ENCODE data around the gene NRSN1. TPM values are rescaled to one million over a fixed set of nuclear protein-coding genes. Genes with fewer than 3 reads are reported as not detected.

NRSN1 gene, protein sequence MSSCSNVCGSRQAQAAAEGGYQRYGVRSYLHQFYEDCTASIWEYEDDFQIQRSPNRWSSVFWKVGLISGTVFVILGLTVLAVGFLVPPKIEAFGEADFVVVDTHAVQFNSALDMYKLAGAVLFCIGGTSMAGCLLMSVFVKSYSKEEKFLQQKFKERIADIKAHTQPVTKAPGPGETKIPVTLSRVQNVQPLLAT
- not detected for total RNA-seq
- long read RNA-seq: 0 reads

DNA sequence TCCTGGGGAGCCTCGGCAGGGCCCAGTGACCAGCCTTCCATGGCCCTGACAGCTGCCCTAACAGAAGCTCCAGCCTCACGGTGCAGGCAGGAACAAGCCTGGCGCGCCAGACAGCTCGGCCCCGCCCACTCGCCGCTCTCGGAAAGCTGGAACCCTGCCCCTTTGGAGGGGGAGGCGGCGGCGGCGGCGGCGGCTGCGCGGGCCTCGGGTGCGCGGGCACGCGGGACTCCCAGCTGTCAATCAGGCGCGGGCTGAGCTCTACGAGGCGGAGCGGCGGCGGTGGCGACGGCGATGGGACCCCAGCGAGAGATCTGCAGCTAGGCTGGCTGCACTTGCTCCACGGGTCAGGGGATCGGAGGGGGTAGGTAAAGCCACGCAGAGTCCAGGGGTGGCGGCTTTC, at the start of gene NRSN1:
Gene NRSN1, plus strand, starts transcription at position 236 of the 400 bp plus-strand sequence. CDS start 8,113 bp downstream, outside the sequence.
- H3K27ac ChIP-seq (replicated peaks): no peak within 1 kb of the TSS
- TF ChIP-seq, protein P1, sequence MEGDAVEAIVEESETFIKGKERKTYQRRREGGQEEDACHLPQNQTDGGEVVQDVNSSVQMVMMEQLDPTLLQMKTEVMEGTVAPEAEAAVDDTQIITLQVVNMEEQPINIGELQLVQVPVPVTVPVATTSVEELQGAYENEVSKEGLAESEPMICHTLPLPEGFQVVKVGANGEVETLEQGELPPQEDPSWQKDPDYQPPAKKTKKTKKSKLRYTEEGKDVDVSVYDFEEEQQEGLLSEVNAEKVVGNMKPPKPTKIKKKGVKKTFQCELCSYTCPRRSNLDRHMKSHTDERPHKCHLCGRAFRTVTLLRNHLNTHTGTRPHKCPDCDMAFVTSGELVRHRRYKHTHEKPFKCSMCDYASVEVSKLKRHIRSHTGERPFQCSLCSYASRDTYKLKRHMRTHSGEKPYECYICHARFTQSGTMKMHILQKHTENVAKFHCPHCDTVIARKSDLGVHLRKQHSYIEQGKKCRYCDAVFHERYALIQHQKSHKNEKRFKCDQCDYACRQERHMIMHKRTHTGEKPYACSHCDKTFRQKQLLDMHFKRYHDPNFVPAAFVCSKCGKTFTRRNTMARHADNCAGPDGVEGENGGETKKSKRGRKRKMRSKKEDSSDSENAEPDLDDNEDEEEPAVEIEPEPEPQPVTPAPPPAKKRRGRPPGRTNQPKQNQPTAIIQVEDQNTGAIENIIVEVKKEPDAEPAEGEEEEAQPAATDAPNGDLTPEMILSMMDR (IDR thresholded peaks at IDR 0.05; ENCODE audit: borderline replicate concordance): no peak
- H3K4me1 ChIP-seq: peaks cover 6% of the 10 kb centered on the region
- DNase-seq: no peak
- H3K4me3 ChIP-seq: peak within 1 kb of the TSS; percentile 21
- H3K9me3 ChIP-seq (replicated peaks): no peaks in the 10 kb centered on the region
- peaks cover 39% of the 10 kb centered on the region for H3K27me3 ChIP-seq (ENCODE audit: low read depth)
- intact Hi-C loops (cut with micrococcal nuclease): no loop called here
- no peaks in the 10 kb centered on the region for H3K36me3 ChIP-seq

DNA sequence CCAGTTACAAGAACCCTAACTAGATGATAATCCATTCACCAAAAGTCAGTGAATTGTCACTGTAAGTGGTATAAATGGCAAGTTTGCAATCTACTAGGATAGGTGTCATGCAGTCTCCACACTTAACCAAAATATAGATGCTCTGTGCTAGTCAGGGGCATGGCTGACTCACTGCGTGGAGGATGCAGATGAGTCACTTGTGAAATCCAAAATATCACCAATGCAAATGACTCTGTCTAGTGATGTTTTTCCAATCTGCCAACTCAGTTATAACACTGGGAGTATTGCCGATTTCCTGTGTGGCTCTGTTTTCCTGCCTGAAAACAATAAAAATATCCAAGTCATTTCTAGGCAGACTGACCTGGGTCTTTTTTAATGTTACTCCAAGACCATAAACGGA, 47.8 kb upstream of the NRSN1 start:
- H3K27me3 ChIP-seq (ENCODE audit: low read depth): peaks cover 3% of the 10 kb centered on the region
- H3K36me3 ChIP-seq: no peaks in the 10 kb centered on the region
- TF ChIP-seq, protein P1 (IDR thresholded peaks at IDR 0.05; ENCODE audit: borderline replicate concordance): no peak
- no peak for DNase-seq
- intact Hi-C loops (cut with micrococcal nuclease): no loop called here
- H3K27ac ChIP-seq (replicated peaks): no peak overlapping the region
- peaks cover 14% of the 10 kb centered on the region for H3K9me3 ChIP-seq (replicated peaks)
- no peak overlapping the region for H3K4me3 ChIP-seq
- no peaks in the 10 kb centered on the region for H3K4me1 ChIP-seq

DNA sequence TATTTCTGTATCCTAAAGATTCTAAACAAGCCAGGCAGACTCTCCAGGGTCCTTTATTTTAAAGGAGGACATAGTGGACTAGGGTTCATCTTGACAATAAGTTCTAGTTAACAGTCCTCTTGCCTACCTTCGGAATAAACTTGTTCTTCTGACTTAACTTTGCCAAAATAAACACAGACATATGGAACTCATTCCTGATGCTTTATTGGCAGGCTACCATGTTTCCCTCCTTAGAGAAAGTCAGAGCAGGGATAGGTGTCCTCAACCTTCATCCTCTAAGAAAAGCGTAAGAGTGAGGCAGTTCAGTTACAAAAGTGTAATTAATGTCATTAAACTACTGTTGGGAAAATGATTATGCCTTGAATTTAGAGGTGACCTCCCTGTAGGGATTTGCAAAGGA, 46.9 kb upstream of the NRSN1 start:
- no peak for DNase-seq
- TF ChIP-seq, protein P1 (IDR thresholded peaks at IDR 0.05; ENCODE audit: borderline replicate concordance): no peak
- Histone ChIP-seq H3K27ac (replicated peaks) (no peak overlapping the region), H3K36me3 (no peaks in the 10 kb centered on the region), H3K9me3 (replicated peaks) (peaks cover 14% of the 10 kb centered on the region), H3K27me3 (ENCODE audit: low read depth) (peaks cover 3% of the 10 kb centered on the region), H3K4me3 (no peak overlapping the region), H3K4me1 (no peaks in the 10 kb centered on the region)
- intact Hi-C loops (cut with micrococcal nuclease): no loop called here

DNA sequence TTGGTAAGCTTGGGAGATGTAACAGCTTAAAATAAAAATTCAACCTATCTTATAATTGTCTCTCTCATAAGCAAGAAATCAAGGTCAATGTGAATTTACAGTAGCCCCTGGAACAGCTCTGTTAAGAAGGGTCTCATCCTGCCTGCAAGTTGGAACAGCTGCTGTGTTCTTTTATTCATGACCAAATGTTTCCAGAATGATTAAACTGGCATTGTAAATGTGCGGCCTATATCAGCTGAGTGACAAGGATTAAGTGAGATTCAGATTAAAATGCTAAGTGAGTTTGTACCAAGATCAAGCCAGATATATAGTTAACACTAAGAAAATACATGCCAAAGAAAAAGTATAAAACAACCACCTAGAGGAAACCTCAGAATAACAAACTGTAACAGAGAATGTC, 45.3 kb upstream of the NRSN1 start:
- H3K27ac ChIP-seq (replicated peaks): no peak overlapping the region
- no peak overlapping the region for H3K4me3 ChIP-seq
- peaks cover 10% of the 10 kb centered on the region for H3K9me3 ChIP-seq (replicated peaks)
- intact Hi-C loops (cut with micrococcal nuclease): no loop called here
- no peak for DNase-seq
- H3K36me3 ChIP-seq: no peaks in the 10 kb centered on the region
- H3K4me1 ChIP-seq: no peaks in the 10 kb centered on the region
- peaks cover 3% of the 10 kb centered on the region for H3K27me3 ChIP-seq (ENCODE audit: low read depth)
- TF ChIP-seq, protein P1 (IDR thresholded peaks at IDR 0.05; ENCODE audit: borderline replicate concordance): no peak

DNA sequence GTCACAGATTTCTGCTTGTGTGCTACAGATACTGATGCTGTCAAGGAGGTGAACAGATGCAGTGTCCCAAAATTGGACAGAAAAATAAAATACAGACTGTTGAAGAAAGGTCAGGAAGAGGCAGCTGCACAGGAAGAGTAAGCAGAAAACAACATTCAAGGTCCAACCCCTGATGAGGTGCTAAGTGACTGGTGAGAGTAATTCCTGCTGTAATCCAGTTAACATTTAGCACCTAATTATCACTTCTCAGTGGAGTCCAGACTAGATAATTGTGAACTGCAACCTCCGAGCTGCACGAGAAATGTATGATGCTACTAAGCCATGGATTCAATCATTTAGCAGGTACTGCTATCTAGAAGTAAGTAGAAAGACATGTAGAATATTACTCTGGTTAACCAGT, 36.3 kb upstream of the NRSN1 start:
- Histone ChIP-seq H3K36me3 (no peaks in the 10 kb centered on the region), H3K27ac (replicated peaks) (no peak overlapping the region), H3K27me3 (ENCODE audit: low read depth) (peaks cover 6% of the 10 kb centered on the region), H3K9me3 (replicated peaks) (no peaks in the 10 kb centered on the region), H3K4me1 (no peaks in the 10 kb centered on the region), H3K4me3 (no peak overlapping the region)
- intact Hi-C loops (cut with micrococcal nuclease): no loop called here
- DNase-seq: no peak
- TF ChIP-seq, protein P1 (IDR thresholded peaks at IDR 0.05; ENCODE audit: borderline replicate concordance): no peak

All from left ventricle myocardium inferior (tissue), 1 donor.